ENCODE data around the gene ATL3. TPM values are rescaled to one million over a fixed set of nuclear protein-coding genes. Genes with fewer than 3 reads are reported as not detected.

ATL3 gene
- total RNA-seq, 1 experiment from 2014 or later, result 32.3 TPM

GRCh38 chr11:63720611-63721010 is 49.4 kb upstream of the ATL3 start:
- Histone ChIP-seq H3K79me2 (ENCODE audit: insufficient read depth, low read length) (peaks cover 31% of the 10 kb centered on the region), H3K4me1 (ENCODE audit: control insufficient read depth in 1 of 2, insufficient read depth in 2 of 2, low read length in 2 of 2) (peaks cover 0 to 4% of the 10 kb centered on the region in 2 experiments; a peak in 1 of 4 replicates), H3K27me3 (ENCODE audit: insufficient read depth, low read length) (no peaks in the 10 kb centered on the region), H3K36me3 (ENCODE audit: control insufficient read depth in 1 of 2, insufficient read depth in 2 of 2, low read length in 2 of 2) (no peaks in the 10 kb centered on the region), H3K9me2 (ENCODE audit: insufficient read depth) (no peaks in the 10 kb centered on the region), H3K4me2 (ENCODE audit: low read length) (no peak overlapping the region), H3K9ac (ENCODE audit: low read length) (no peak overlapping the region), H2AFZ (ENCODE audit: low read depth, low read length, poor library complexity, severe bottlenecking) (no peak overlapping the region), H4K20me1 (ENCODE audit: insufficient read depth) (no peaks in the 10 kb centered on the region), H3K4me3 (replicated peaks in 1 of 2; ENCODE audit: low read depth in 1 of 2, low read length in 2 of 2) (no peak overlapping the region), H3K27ac (ENCODE audit: low read depth, low read length) (no peak overlapping the region), H3K9me3 (ENCODE audit: control insufficient read depth in 1 of 2, insufficient read depth in 1 of 2, low read depth in 1 of 2, low read length in 2 of 2) (no peaks in the 10 kb centered on the region)
- RAD21 ChIA-PET (ENCODE audit: low non-redundant PET in 1 of 2, low total read pairs in 2 of 2, uncharacterized antibody in 2 of 2, unreplicated experiment in 2 of 2), result no interaction called here
- no TSS peak for BruUV-seq (replicated peaks)
- DNase-seq (ENCODE audit: low read depth, low spot score) (no peak), ATAC-seq (no peak)
- POLR2A ChIA-PET, result no interaction called here
- CTCF ChIA-PET, result no interaction called here
- TF ChIP-seq ZFX (IDR thresholded peaks at IDR 0.05) (no peak), CEBPB (IDR thresholded peaks at IDR 0.05; ENCODE audit: low read depth) (no peak), REST (IDR thresholded peaks at IDR 0.05; ENCODE audit: low read depth) (no peak), ZNF274 (IDR thresholded peaks at IDR 0.05; ENCODE audit: low read depth, low read length) (no peak), ZBTB33 (IDR thresholded peaks at IDR 0.05; ENCODE audit: extremely low read depth, insufficient replicate concordance, low read length) (no peak)
- intact Hi-C loops (cut with micrococcal nuclease), result no loop called here
